Osteoblast (primary cell): ENCODE measurements around the gene PRXL2B. TPM values are rescaled to one million over a fixed set of nuclear protein-coding genes. Genes with fewer than 3 reads are reported as not detected.

Source experiments
- DNase-seq: peaks from one replicate; pipeline ENCODE4 v3.0.0; 2011; ENCODE audit warnings: low spot score, mixed read lengths; ENCODE audit not compliant: insufficient read length; ENCODE audit errors: missing footprints
- H2AFZ ChIP-seq: 2 replicates; pipeline ENCODE4 v1.6.0; 2011; ENCODE audit warnings: mild to moderate bottlenecking, low read length
- H3K27ac ChIP-seq: 2 replicates; pipeline ENCODE4 v1.5.1; 2011; ENCODE audit warnings: mild to moderate bottlenecking, low read depth, low read length, moderate library complexity
- H3K27me3 ChIP-seq: 2 replicates; pipeline ENCODE4 v1.6.0; 2012; ENCODE audit warnings: mild to moderate bottlenecking, control low read depth, inconsistent platforms, low read length, moderate library complexity; ENCODE audit not compliant: insufficient read depth
- H3K36me3 ChIP-seq: 2 replicates; pipeline ENCODE4 v1.5.1; 2011; ENCODE audit warnings: mild to moderate bottlenecking, low read length, control low read depth, moderate library complexity; ENCODE audit not compliant: insufficient read depth
- H3K4me1 ChIP-seq: 2 replicates; pipeline ENCODE4 v1.5.1; 2011; ENCODE audit warnings: mild to moderate bottlenecking, low read length, control low read depth, moderate library complexity; ENCODE audit not compliant: insufficient read depth
- H3K4me2 ChIP-seq: 2 replicates; pipeline ENCODE4 v1.6.0; 2011; ENCODE audit warnings: mild to moderate bottlenecking, low read length; ENCODE audit not compliant: insufficient read depth
- H3K4me3 ChIP-seq: fragments of 200-600 bp; sonication (generic); 3 replicates; pipeline ENCODE4 v1.5.1; 2012; ENCODE audit warnings: mild to moderate bottlenecking, low read length, inconsistent platforms; ENCODE audit not compliant: insufficient read depth
- H3K79me2 ChIP-seq: 2 replicates; pipeline ENCODE4 v1.6.0; 2012; ENCODE audit warnings: mild to moderate bottlenecking, low read length, control low read depth, inconsistent platforms; ENCODE audit not compliant: insufficient read depth
- H3K9me3 ChIP-seq: 2 replicates; pipeline ENCODE4 v1.5.1; 2011; ENCODE audit warnings: low read depth, low read length, control low read depth
- H4K20me1 ChIP-seq: 2 replicates; pipeline ENCODE4 v1.6.0; 2012; ENCODE audit warnings: mild to moderate bottlenecking, low read length, control low read depth; ENCODE audit not compliant: insufficient read depth
- total RNA-seq: library from RNA; depleted of rRNA; stranded (reverse); fragments of >200 nt; gene quantifications from 2 replicates; pipeline ENCODE4 v1.2.3, GENCODE V29; 2012
- TF ChIP-seq, protein P1 (sequence below): IDR thresholded peaks from 2 replicates; pipeline ENCODE4 v1.5.1; 2011; ENCODE audit warnings: mild to moderate bottlenecking, low read depth, low read length, moderate library complexity; ENCODE audit errors: extremely low read depth

PRXL2B gene
- total RNA-seq, 1 donor, result 8.0 TPM

- Histone ChIP-seq H4K20me1 (no peaks in the 10 kb centered on the region), H3K4me2 (no peak overlapping the region), H3K36me3 (no peaks in the 10 kb centered on the region), H3K4me1 (peaks cover 7% of the 10 kb centered on the region), H3K27ac (no peak overlapping the region), H2AFZ (no peak overlapping the region), H3K9me3 (no peaks in the 10 kb centered on the region), H3K27me3 (no peaks in the 10 kb centered on the region), H3K4me3 (no peak overlapping the region), H3K79me2 (peaks cover 3% of the 10 kb centered on the region)
- peak; percentile 62 for DNase-seq
- TF ChIP-seq, protein P1, sequence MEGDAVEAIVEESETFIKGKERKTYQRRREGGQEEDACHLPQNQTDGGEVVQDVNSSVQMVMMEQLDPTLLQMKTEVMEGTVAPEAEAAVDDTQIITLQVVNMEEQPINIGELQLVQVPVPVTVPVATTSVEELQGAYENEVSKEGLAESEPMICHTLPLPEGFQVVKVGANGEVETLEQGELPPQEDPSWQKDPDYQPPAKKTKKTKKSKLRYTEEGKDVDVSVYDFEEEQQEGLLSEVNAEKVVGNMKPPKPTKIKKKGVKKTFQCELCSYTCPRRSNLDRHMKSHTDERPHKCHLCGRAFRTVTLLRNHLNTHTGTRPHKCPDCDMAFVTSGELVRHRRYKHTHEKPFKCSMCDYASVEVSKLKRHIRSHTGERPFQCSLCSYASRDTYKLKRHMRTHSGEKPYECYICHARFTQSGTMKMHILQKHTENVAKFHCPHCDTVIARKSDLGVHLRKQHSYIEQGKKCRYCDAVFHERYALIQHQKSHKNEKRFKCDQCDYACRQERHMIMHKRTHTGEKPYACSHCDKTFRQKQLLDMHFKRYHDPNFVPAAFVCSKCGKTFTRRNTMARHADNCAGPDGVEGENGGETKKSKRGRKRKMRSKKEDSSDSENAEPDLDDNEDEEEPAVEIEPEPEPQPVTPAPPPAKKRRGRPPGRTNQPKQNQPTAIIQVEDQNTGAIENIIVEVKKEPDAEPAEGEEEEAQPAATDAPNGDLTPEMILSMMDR, result no peak
Observed at GRCh38 chr1:2553871-2554620, 32.5 kb upstream of the PRXL2B start.

- Histone ChIP-seq H3K79me2 (peaks cover 3% of the 10 kb centered on the region), H2AFZ (no peak overlapping the region), H3K4me2 (no peak overlapping the region), H3K36me3 (no peaks in the 10 kb centered on the region), H3K4me1 (peaks cover 6% of the 10 kb centered on the region), H3K9me3 (no peaks in the 10 kb centered on the region), H3K4me3 (no peak overlapping the region), H3K27me3 (no peaks in the 10 kb centered on the region), H4K20me1 (no peaks in the 10 kb centered on the region), H3K27ac (no peak overlapping the region)
- TF ChIP-seq, protein P1, result peak; percentile 44
- DNase-seq, result peak; percentile 93
Observed at GRCh38 chr1:2554621-2555387, 31.8 kb upstream of the PRXL2B start.

DNA sequence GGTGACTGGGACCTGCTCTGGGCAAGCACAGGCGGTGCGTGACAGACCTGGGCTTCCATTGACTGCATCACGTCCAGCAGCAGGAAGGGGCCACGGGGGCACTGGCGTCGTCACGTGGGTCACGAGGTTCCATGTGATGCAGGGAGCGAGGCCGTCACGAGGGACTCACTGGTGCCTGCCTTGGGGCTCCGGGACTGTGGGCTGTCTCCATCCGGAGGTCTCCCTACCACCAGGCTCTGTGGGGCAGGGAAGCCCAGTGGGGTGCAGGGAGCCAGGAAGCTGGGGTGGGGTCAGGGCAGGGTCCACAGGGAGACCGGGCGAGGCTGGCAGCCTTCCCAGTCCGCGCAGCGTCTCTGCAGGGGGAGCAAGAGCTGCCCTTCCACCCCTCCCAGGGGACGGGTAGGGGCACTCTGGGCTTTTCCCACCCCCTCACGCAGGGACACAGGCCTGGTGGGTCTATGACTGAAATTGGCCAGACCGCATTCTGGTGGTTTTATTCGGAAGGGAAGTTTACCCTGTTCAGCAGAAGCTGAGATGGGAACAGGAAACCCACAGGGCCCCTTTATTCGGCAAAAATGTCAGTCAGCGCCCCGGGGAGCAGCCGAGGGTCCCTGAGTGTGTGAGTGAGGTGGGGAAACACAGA lies 30.8 kb upstream of the PRXL2B start:
- Histone ChIP-seq H3K4me2 (peak overlapping the region; percentile 95), H3K36me3 (no peaks in the 10 kb centered on the region), H3K27ac (peak overlapping the region; percentile 79), H3K9me3 (no peaks in the 10 kb centered on the region), H3K4me1 (peaks cover 6% of the 10 kb centered on the region), H3K4me3 (peak overlapping the region; percentile 90), H2AFZ (peak overlapping the region; percentile 94), H3K79me2 (peaks cover 3% of the 10 kb centered on the region), H4K20me1 (no peaks in the 10 kb centered on the region), H3K27me3 (no peaks in the 10 kb centered on the region)
- TF ChIP-seq, protein P1, result no peak
- peak; percentile 97 for DNase-seq
